SK-N-SH (cell line): ENCODE data around the gene WDR90. TPM values are rescaled to one million over a fixed set of nuclear protein-coding genes. Genes with fewer than 3 reads are reported as not detected.

Experiments used
- CTCF ChIA-PET: fragments of 300-600, 350-600 bp; formaldehyde crosslinking; extraction: SDS; loops from one replicate; lab custom pipeline; 2021; lab: Yijun Ruan, JAX
- POLR2A ChIA-PET: fragments of 350-600 bp; sonication (Branson Sonifier 250); formaldehyde crosslinking; extraction: SDS; loops from one replicate; lab custom pipeline; 2020; ENCODE audit warnings: antibody characterized with exemption, inconsistent platforms; lab: Yijun Ruan, JAX
- DNase-seq: peaks from one replicate; pipeline ENCODE4 v3.0.0; 2012
- H2AFZ ChIP-seq: fragments of 200-600 bp; sonication (generic); 2 replicates; pipeline ENCODE4 v1.8.1; 2016; ENCODE audit warnings: antibody characterized with exemption, mild to moderate bottlenecking, low read depth
- H3F3A ChIP-seq: fragments of 200-600 bp; sonication (generic); replicated peaks from 2 replicates; pipeline ENCODE3; 2016; ENCODE audit warnings: antibody characterized with exemption, mild to moderate bottlenecking; ENCODE audit not compliant: insufficient read depth
- H3K27ac ChIP-seq, 2 experiments: fragments of 200-500 bp in 1 of 2; fragments of 200-600 bp in 1 of 2; sonication (Bioruptor generic) in 1 of 2; sonication (generic), shearing (Covaris generic) in 1 of 2; 2 replicates each; pipeline versions ENCODE4 v1.5.1 to v1.6.1; 2014 to 2016; ENCODE audit warnings: low read depth in 2 of 2, inconsistent platforms in 1 of 2, low read length in 1 of 2, mild to moderate bottlenecking in 1 of 2, mixed read lengths in 1 of 2
- H3K27me3 ChIP-seq: fragments of 200-600 bp; sonication (generic), shearing (Covaris generic); 2 replicates; pipeline ENCODE4 v1.6.1; 2016; ENCODE audit warnings: mixed run types; ENCODE audit not compliant: insufficient read depth
- H3K36me3 ChIP-seq, 2 experiments: fragments of 200-500 bp in 1 of 2; fragments of 200-600 bp in 1 of 2; sonication (Bioruptor generic) in 1 of 2; sonication (generic) in 1 of 2; replicated peaks in 1 of 2; 2 replicates each; pipeline versions ENCODE3 to v1.5.1; 2014 to 2016; ENCODE audit warnings: low read length in 1 of 2, mild to moderate bottlenecking in 1 of 2; ENCODE audit not compliant: insufficient read depth in 2 of 2, control insufficient read depth in 1 of 2
- H3K4me1 ChIP-seq, 2 experiments: fragments of 200-500 bp in 1 of 2; fragments of 200-600 bp in 1 of 2; sonication (Bioruptor generic) in 1 of 2; sonication (generic), shearing (Covaris generic) in 1 of 2; 2 replicates each; pipeline versions ENCODE4 v1.5.1 to v1.6.1; 2014 to 2016; ENCODE audit warnings: low read depth in 1 of 2, low read length in 1 of 2, mixed run types in 1 of 2; ENCODE audit not compliant: insufficient read depth in 2 of 2, control insufficient read depth in 1 of 2
- H3K4me2 ChIP-seq: fragments of 200-600 bp; sonication (generic), shearing (Covaris generic); 2 replicates; pipeline ENCODE4 v1.6.1; 2017; ENCODE audit warnings: mixed run types
- H3K4me3 ChIP-seq, 2 experiments: fragments of 200-500 bp in 1 of 2; fragments of 200-600 bp in 1 of 2; sonication (Bioruptor generic) in 1 of 2; sonication (generic), shearing (Covaris generic) in 1 of 2; 2 replicates each; pipeline versions ENCODE4 v1.5.1 to v1.8.1; 2014 to 2016; ENCODE audit warnings: low read depth in 2 of 2, inconsistent platforms in 1 of 2, low read length in 1 of 2, mild to moderate bottlenecking in 1 of 2, mixed read lengths in 1 of 2, moderate library complexity in 1 of 2
- H3K79me2 ChIP-seq: fragments of 200-600 bp; sonication (generic); 2 replicates; pipeline ENCODE4 v1.8.1; 2017; ENCODE audit warnings: mild to moderate bottlenecking; ENCODE audit not compliant: insufficient read depth
- H3K9ac ChIP-seq: fragments of 200-600 bp; sonication (generic); 2 replicates; pipeline ENCODE4 v1.6.1; 2017; ENCODE audit warnings: mixed run types
- H3K9me2 ChIP-seq: fragments of 200-600 bp; sonication (generic); 2 replicates; pipeline ENCODE4 v1.6.1; 2017; ENCODE audit warnings: mixed run types
- H3K9me3 ChIP-seq: fragments of 200-600 bp; sonication (generic); 2 replicates; pipeline ENCODE4 v1.6.1; 2017; ENCODE audit warnings: mixed run types, mild to moderate bottlenecking, moderate library complexity
- H4K20me1 ChIP-seq: fragments of 200-600 bp; sonication (generic); 2 replicates; pipeline ENCODE4 v1.6.1; 2017; ENCODE audit warnings: mild to moderate bottlenecking, mixed run types; ENCODE audit not compliant: insufficient read depth
- CHD2 ChIP-seq: fragments of 150-350 bp; IDR thresholded peaks from 2 replicates; pipeline ENCODE4 v1.6.1; 2018; ENCODE audit warnings: low read length; ENCODE audit not compliant: partially characterized antibody
- ELF1 ChIP-seq: IDR thresholded peaks from 2 replicates; pipeline ENCODE4 v1.4.0; 2012
- FOSL2 ChIP-seq: IDR thresholded peaks from 2 replicates; pipeline ENCODE4 v1.4.0; 2012; ENCODE audit warnings: low read depth, mild to moderate bottlenecking, moderate library complexity, borderline replicate concordance
- MXI1 ChIP-seq: IDR thresholded peaks from 2 replicates; pipeline ENCODE4 v1.6.1; 2012; ENCODE audit warnings: mild to moderate bottlenecking, low read depth, low read length, improper control_type of control experiment
- RFX5 ChIP-seq: IDR thresholded peaks from 2 replicates; pipeline ENCODE4 v1.6.1; 2012; ENCODE audit warnings: mild to moderate bottlenecking, improper control_type of control experiment, low read length
- RXRA ChIP-seq: IDR thresholded peaks from 2 replicates; pipeline ENCODE4 v1.4.0; 2012; ENCODE audit warnings: low read depth, mild to moderate bottlenecking, borderline replicate concordance
- SIN3A ChIP-seq: IDR thresholded peaks from 2 replicates; pipeline ENCODE4 v1.6.1; 2012; ENCODE audit warnings: low read depth, mild to moderate bottlenecking, low read length, moderate library complexity, borderline replicate concordance
- SMC3 ChIP-seq: IDR thresholded peaks from 2 replicates; pipeline ENCODE4 v1.6.1; 2012; ENCODE audit warnings: low read depth, low read length, improper control_type of control experiment
- TCF12 ChIP-seq: IDR thresholded peaks from 2 replicates; pipeline ENCODE4 v1.4.0; 2012
- YY1 ChIP-seq: IDR thresholded peaks from 2 replicates; pipeline ENCODE4 v1.4.0; 2012; ENCODE audit warnings: low read depth, mild to moderate bottlenecking
- WGBS: methylation state at CpG from one replicate; pipeline ENCODE4 v1.1.6; 2017; ENCODE audit warnings: low lambda C conversion rate; 5-methylcytosine and 5-hydroxymethylcytosine counted together
- polyA plus RNA-seq, 3 experiments: library from polyadenylated mRNA; depleted of rRNA; stranded (reverse); fragments of >200 nt; gene quantifications; 2 replicates each; pipeline ENCODE4 v1.2.3, GENCODE V29; 2012
- TF ChIP-seq, protein P1 (sequence below): IDR thresholded peaks from 2 replicates; pipeline ENCODE4 v1.4.0; 2012; ENCODE audit warnings: low read depth
- TF ChIP-seq, protein P2 (sequence below): IDR thresholded peaks from 2 replicates; pipeline ENCODE4 v1.6.1; 2012; ENCODE audit warnings: mild to moderate bottlenecking, low read depth, low read length, moderate library complexity
- TF ChIP-seq, protein P3 (sequence below): IDR thresholded peaks from 2 replicates; pipeline ENCODE4; 2012
- TF ChIP-seq, protein P4 (sequence below): fragments of 150-350 bp; IDR thresholded peaks from 2 replicates; pipeline ENCODE4 v1.6.1; 2017; ENCODE audit warnings: antibody characterized with exemption, low read length, low read depth, borderline replicate concordance
- TF ChIP-seq, protein P5 (sequence below): IDR thresholded peaks from 2 replicates; pipeline ENCODE4 v1.4.0; 2012; ENCODE audit warnings: low read depth, borderline replicate concordance

The WDR90 gene
- polyA plus RNA-seq, 1 of the 3 experiments (the other 2 are of a cell fraction), result 32.0 TPM

DNA sequence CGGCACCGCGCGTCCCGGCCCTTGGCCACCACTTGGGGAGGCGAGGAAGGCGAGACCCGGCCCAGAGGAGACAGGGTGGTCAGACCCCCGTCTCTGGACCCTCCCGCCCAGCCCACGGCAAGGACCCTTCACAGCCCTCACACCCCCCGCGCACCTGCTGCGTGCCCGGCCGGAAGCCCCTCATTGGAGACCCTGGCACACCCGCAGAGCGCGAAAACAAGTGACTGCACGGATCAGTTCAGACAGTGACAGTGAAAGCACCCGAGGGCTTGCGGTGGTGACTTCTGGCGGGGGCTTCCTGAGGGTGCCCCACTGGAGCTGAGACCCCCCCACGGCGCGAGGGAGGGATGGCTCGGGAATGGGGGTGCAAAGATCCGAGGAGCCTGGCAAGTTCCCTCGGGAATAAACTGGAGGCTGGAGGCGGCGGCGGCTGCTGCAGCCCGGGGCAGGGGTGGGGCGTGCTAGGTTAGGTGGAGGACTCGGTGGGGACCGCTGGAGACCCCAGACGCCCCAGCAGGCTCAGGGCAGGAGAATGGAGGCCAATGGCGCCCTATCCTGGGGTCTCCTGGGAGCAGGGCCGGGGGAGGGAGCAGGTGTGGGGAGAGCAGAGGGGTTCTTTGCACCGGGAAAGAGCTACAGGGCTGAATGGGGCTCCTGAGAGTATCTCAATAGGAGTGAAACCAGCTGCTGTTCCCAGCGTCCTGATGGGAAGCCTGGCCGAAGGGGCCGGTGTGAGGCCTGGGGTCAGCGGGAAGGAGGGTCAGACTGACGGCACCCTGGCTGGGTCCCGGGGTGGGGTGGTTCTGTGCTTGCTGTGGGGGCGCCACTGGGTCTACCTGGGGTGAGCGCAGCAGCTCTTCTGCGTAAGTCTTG lies 57.3 kb downstream of the WDR90 start:
- Histone ChIP-seq H3K79me2 (peaks cover 36% of the 10 kb centered on the region), H3F3A (peaks cover 16% of the 10 kb centered on the region), H3K4me1 (peaks cover 21 to 42% of the 10 kb centered on the region in 2 experiments; a peak in 2 of 4 replicates), H4K20me1 (peaks cover 34% of the 10 kb centered on the region), H3K27me3 (no peaks in the 10 kb centered on the region), H3K4me2 (peak overlapping the region; percentile 74), H3K4me3 (peak overlapping the region in 1 of 2 experiments; percentile 78; a peak in 3 of 4 replicates), H3K27ac (no peak overlapping the region), H3K9me3 (no peaks in the 10 kb centered on the region), H3K36me3 (no peaks in the 10 kb centered on the region), H3K9me2 (no peaks in the 10 kb centered on the region), H3K9ac (no peak overlapping the region), H2AFZ (no peak overlapping the region)
- no peak for DNase-seq
- CTCF ChIA-PET, result interaction anchor here (1.0 to 22.4 kb wide), 9 partner anchors 8 to 349 kb away, joined by 3 to 358 read pairs (median 5); partner anchors contain the start of genes ANTKMT, CCDC78, CIAO3 and HAGHL
- 25% methylated on average over 20 of the region's 49 CpGs for WGBS
- TF ChIP-seq YY1 (no peak), RFX5 (no peak)
- TF ChIP-seq, protein P1, sequence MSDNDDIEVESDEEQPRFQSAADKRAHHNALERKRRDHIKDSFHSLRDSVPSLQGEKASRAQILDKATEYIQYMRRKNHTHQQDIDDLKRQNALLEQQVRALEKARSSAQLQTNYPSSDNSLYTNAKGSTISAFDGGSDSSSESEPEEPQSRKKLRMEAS, result no peak
- POLR2A ChIA-PET, result interaction anchor here (0.6 to 1.2 kb wide), 6 partner anchors 10 to 87 kb away, joined by 3 to 4 read pairs (median 4); partner anchors contain the start of gene STUB1

DNA sequence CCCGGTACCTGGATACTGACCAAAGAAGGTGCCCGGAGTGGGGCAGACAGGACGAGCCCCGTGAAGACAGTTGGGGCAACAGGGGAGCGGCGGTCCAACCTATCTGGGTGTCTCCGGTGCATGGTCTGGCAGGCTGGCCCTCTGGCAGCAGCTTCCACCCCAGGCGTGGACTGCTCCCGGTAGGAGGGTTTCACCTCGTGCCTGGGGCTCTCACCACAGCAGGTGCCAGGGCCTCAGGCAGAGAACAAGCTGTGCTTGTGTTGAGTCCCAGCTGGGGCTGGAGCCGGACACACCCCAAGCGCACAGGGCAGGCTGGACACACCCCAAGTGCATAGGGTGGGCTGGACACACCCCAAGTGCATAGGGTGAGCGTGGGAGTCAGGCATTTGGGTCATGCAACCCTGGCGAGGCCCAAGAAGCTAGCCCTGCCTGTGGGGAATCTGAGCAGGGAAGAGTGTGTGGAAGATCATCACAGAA lies 57.9 kb downstream of the WDR90 start:
- H3K9me2 ChIP-seq, result no peaks in the 10 kb centered on the region
- H4K20me1 ChIP-seq, result peaks cover 27% of the 10 kb centered on the region
- no peak overlapping the region for H3K4me2 ChIP-seq
- WGBS, result 77% methylated on average over 5 of the region's 14 CpGs
- peaks cover 31% of the 10 kb centered on the region for H3K79me2 ChIP-seq
- no peaks in the 10 kb centered on the region for H3K36me3 ChIP-seq
- H3F3A ChIP-seq, result peaks cover 18% of the 10 kb centered on the region
- TF ChIP-seq SIN3A (no peak), FOSL2 (no peak), SMC3 (no peak), RXRA (no peak), MXI1 (no peak), TCF12 (no peak), CHD2 (no peak), ELF1 (no peak)
- TF ChIP-seq, protein P2, sequence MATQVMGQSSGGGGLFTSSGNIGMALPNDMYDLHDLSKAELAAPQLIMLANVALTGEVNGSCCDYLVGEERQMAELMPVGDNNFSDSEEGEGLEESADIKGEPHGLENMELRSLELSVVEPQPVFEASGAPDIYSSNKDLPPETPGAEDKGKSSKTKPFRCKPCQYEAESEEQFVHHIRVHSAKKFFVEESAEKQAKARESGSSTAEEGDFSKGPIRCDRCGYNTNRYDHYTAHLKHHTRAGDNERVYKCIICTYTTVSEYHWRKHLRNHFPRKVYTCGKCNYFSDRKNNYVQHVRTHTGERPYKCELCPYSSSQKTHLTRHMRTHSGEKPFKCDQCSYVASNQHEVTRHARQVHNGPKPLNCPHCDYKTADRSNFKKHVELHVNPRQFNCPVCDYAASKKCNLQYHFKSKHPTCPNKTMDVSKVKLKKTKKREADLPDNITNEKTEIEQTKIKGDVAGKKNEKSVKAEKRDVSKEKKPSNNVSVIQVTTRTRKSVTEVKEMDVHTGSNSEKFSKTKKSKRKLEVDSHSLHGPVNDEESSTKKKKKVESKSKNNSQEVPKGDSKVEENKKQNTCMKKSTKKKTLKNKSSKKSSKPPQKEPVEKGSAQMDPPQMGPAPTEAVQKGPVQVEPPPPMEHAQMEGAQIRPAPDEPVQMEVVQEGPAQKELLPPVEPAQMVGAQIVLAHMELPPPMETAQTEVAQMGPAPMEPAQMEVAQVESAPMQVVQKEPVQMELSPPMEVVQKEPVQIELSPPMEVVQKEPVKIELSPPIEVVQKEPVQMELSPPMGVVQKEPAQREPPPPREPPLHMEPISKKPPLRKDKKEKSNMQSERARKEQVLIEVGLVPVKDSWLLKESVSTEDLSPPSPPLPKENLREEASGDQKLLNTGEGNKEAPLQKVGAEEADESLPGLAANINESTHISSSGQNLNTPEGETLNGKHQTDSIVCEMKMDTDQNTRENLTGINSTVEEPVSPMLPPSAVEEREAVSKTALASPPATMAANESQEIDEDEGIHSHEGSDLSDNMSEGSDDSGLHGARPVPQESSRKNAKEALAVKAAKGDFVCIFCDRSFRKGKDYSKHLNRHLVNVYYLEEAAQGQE, result no peak
- TF ChIP-seq, protein P3, sequence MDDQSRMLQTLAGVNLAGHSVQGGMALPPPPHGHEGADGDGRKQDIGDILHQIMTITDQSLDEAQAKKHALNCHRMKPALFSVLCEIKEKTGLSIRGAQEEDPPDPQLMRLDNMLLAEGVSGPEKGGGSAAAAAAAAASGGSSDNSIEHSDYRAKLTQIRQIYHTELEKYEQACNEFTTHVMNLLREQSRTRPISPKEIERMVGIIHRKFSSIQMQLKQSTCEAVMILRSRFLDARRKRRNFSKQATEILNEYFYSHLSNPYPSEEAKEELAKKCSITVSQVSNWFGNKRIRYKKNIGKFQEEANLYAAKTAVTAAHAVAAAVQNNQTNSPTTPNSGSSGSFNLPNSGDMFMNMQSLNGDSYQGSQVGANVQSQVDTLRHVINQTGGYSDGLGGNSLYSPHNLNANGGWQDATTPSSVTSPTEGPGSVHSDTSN, result no peak
- TF ChIP-seq, protein P4, sequence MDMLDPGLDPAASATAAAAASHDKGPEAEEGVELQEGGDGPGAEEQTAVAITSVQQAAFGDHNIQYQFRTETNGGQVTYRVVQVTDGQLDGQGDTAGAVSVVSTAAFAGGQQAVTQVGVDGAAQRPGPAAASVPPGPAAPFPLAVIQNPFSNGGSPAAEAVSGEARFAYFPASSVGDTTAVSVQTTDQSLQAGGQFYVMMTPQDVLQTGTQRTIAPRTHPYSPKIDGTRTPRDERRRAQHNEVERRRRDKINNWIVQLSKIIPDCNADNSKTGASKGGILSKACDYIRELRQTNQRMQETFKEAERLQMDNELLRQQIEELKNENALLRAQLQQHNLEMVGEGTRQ, result no peak
- TF ChIP-seq, protein P5, sequence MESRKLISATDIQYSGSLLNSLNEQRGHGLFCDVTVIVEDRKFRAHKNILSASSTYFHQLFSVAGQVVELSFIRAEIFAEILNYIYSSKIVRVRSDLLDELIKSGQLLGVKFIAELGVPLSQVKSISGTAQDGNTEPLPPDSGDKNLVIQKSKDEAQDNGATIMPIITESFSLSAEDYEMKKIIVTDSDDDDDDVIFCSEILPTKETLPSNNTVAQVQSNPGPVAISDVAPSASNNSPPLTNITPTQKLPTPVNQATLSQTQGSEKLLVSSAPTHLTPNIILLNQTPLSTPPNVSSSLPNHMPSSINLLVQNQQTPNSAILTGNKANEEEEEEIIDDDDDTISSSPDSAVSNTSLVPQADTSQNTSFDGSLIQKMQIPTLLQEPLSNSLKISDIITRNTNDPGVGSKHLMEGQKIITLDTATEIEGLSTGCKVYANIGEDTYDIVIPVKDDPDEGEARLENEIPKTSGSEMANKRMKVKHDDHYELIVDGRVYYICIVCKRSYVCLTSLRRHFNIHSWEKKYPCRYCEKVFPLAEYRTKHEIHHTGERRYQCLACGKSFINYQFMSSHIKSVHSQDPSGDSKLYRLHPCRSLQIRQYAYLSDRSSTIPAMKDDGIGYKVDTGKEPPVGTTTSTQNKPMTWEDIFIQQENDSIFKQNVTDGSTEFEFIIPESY, result no peak
- DNase-seq, result no peak
- no peak overlapping the region for H3K4me3 ChIP-seq
- no peak overlapping the region for H3K27ac ChIP-seq
- H3K27me3 ChIP-seq, result no peaks in the 10 kb centered on the region
- H3K4me1 ChIP-seq, result peaks cover 23 to 44% of the 10 kb centered on the region in 2 experiments; a peak in 2 of 4 replicates
- H3K9me3 ChIP-seq, result no peaks in the 10 kb centered on the region
- ChIA-PET POLR2A (interaction anchor here (0.6 to 1.2 kb wide), 7 partner anchors 9 to 88 kb away, joined by 3 to 4 read pairs (median 4); partner anchors contain the start of genes ANTKMT and STUB1), CTCF (interaction anchor here (1.0 to 22.4 kb wide), 9 partner anchors 9 to 348 kb away, joined by 3 to 358 read pairs (median 5); partner anchors contain the start of genes ANTKMT, CCDC78, CIAO3 and HAGHL)
- no peak overlapping the region for H3K9ac ChIP-seq
- no peak overlapping the region for H2AFZ ChIP-seq
